HG02678 (cell line): Measurements from ENCODE around the gene MAGI1.

Experiments used
- ATAC-seq: cut with Tn5 transposase; IDR thresholded peaks from one replicate; pipeline ENCODE4 v1.9.1; 2021; ENCODE audit warnings: mild to moderate bottlenecking, moderate library complexity; ENCODE audit not compliant: unreplicated experiment

Gene MAGI1

GRCh38 chr3:65776494-65776893 is 262.2 kb downstream of the MAGI1 start:
- ATAC-seq = no peak

GRCh38 chr3:65776081-65776480 is 262.6 kb downstream of the MAGI1 start:
- no peak for ATAC-seq

GRCh38 chr3:65772758-65773157 is 266.0 kb downstream of the MAGI1 start:
- no peak for ATAC-seq

- no peak for ATAC-seq
Measured at GRCh38 chr3:65767551-65767950, 271.2 kb downstream of the MAGI1 start.

GRCh38 chr3:65762235-65762580 is 276.5 kb downstream of the MAGI1 start:
- ATAC-seq = no peak

- no peak for ATAC-seq
Measured at GRCh38 chr3:65761446-65762234, 277.1 kb downstream of the MAGI1 start.

- ATAC-seq = no peak
Measured at GRCh38 chr3:65758876-65759598, 279.7 kb downstream of the MAGI1 start.

- ATAC-seq = no peak
Measured at GRCh38 chr3:65758438-65758837, 280.3 kb downstream of the MAGI1 start.

GRCh38 chr3:65752636-65753035 is 286.1 kb downstream of the MAGI1 start:
- ATAC-seq = no peak

- no peak for ATAC-seq
Measured at GRCh38 chr3:65751123-65751700, 287.5 kb downstream of the MAGI1 start.

- no peak for ATAC-seq
Measured at GRCh38 chr3:65749066-65749465, 289.7 kb downstream of the MAGI1 start.

- no peak for ATAC-seq
Measured at GRCh38 chr3:65748326-65748725, 290.4 kb downstream of the MAGI1 start.

GRCh38 chr3:65746848-65747247 is 291.9 kb downstream of the MAGI1 start:
- ATAC-seq = no peak

GRCh38 chr3:65745306-65745705 is 293.4 kb downstream of the MAGI1 start:
- ATAC-seq = no peak

GRCh38 chr3:65742914-65743313 is 295.8 kb downstream of the MAGI1 start:
- no peak for ATAC-seq

GRCh38 chr3:65741540-65741939 is 297.2 kb downstream of the MAGI1 start:
- no peak for ATAC-seq

- no peak for ATAC-seq
Measured at GRCh38 chr3:65739901-65740541, 298.7 kb downstream of the MAGI1 start.

GRCh38 chr3:65734792-65735191 is 303.9 kb downstream of the MAGI1 start:
- ATAC-seq = no peak

- no peak for ATAC-seq
Measured at GRCh38 chr3:65734382-65734781, 304.3 kb downstream of the MAGI1 start.

GRCh38 chr3:65733459-65733858 is 305.3 kb downstream of the MAGI1 start:
- no peak for ATAC-seq

GRCh38 chr3:65732051-65732935 is 306.4 kb downstream of the MAGI1 start:
- peak; percentile 89 for ATAC-seq
